Gastroesophageal sphincter (tissue), 3 donors: ENCODE results near the gene FANCL.

Source experiments
- POLR2A ChIP-seq, 2 donors: fragments of 450-650 bp; IDR thresholded peaks; one replicate each; pipeline ENCODE4 v1.6.1; 2017; ENCODE audit warnings: antibody characterized with exemption in 2 of 2, mild to moderate bottlenecking in 2 of 2, moderate library complexity in 1 of 2
- TF ChIP-seq, protein P1 (sequence below), 4 experiments: fragments of 200-600 bp in 2 of 4; fragments of 450-650 bp in 2 of 4; sonication (generic) in 1 of 4; IDR thresholded peaks; one replicate each; pipeline ENCODE4 v1.5.1; 2017 to 2019; ENCODE audit warnings: antibody characterized with exemption in 4 of 4, mild to moderate bottlenecking in 2 of 4, moderate library complexity in 2 of 4

DNA sequence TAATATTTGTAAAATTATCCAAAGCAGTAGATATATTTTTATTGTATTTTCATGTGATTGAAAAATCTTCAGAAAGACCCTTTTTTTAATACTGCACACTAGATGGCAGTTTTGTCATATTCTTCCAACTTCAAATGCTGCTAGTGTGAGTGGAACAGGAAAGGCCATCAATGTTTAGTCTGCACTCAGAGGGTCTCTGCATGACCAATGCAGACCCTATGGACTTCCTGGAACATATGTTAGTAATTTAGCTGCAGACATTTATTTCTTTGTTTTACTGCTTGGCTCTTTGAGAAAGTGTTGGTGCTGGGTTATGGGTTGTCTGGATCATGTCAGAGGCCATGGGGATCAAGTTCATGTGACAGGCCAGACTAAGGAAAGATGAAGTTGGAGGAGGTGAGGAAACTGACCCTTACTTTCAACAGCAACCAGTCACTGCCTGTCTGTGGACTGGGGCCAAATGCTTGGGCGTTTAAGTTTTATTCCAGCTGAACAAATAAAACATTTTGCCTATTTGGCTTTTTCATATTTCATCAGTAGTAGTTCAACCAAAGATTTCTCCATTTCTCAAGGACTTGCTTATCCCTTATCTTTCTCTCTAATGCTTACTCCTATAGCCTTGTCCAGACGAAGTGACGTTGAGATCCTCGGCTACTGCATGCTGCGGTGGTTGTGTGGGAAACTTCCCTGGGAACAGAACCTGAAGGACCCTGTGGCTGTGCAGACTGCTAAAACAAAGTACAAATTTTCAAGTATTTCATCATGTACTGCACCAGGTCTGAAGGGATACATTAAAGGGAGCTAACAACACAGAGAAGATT, 109.7 kb downstream of the FANCL start:
- TF ChIP-seq, protein P1, sequence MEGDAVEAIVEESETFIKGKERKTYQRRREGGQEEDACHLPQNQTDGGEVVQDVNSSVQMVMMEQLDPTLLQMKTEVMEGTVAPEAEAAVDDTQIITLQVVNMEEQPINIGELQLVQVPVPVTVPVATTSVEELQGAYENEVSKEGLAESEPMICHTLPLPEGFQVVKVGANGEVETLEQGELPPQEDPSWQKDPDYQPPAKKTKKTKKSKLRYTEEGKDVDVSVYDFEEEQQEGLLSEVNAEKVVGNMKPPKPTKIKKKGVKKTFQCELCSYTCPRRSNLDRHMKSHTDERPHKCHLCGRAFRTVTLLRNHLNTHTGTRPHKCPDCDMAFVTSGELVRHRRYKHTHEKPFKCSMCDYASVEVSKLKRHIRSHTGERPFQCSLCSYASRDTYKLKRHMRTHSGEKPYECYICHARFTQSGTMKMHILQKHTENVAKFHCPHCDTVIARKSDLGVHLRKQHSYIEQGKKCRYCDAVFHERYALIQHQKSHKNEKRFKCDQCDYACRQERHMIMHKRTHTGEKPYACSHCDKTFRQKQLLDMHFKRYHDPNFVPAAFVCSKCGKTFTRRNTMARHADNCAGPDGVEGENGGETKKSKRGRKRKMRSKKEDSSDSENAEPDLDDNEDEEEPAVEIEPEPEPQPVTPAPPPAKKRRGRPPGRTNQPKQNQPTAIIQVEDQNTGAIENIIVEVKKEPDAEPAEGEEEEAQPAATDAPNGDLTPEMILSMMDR (IDR thresholded peaks at IDR 0.05), result peak in 1 of 4 experiments; percentile 11
- no peak for TF ChIP-seq POLR2A (IDR thresholded peaks at IDR 0.05)
